ENCODE data around the gene PRICKLE1.

The PRICKLE1 gene

GRCh38 chr12:42571327-42572009 lies 18.1 kb downstream of the PRICKLE1 start:
- H3K9ac ChIP-seq (ENCODE audit: low read length), result no peak overlapping the region
- H3K4me1 ChIP-seq (ENCODE audit: control insufficient read depth, insufficient read depth, low read length), result peaks cover 13% of the 10 kb centered on the region
- H3K4me3 ChIP-seq (ENCODE audit: low read length), result no peak overlapping the region
- H3K36me3 ChIP-seq (ENCODE audit: control insufficient read depth, insufficient read depth, low read length), result no peaks in the 10 kb centered on the region
- H3K27me3 ChIP-seq (ENCODE audit: control insufficient read depth, insufficient read depth, low read length), result no peaks in the 10 kb centered on the region
- no peaks in the 10 kb centered on the region for H3K9me3 ChIP-seq (ENCODE audit: control insufficient read depth, low read length)

- H3K4me3 ChIP-seq (ENCODE audit: low read length), result no peak overlapping the region
- H3K4me1 ChIP-seq (ENCODE audit: control insufficient read depth, insufficient read depth, low read length), result peaks cover 8% of the 10 kb centered on the region
- H3K9me3 ChIP-seq (ENCODE audit: control insufficient read depth, low read length), result no peaks in the 10 kb centered on the region
- H3K36me3 ChIP-seq (ENCODE audit: control insufficient read depth, insufficient read depth, low read length), result no peaks in the 10 kb centered on the region
- no peak overlapping the region for H3K9ac ChIP-seq (ENCODE audit: low read length)
- H3K27me3 ChIP-seq (ENCODE audit: control insufficient read depth, insufficient read depth, low read length), result no peaks in the 10 kb centered on the region
These were observed 19.5 kb downstream of the PRICKLE1 start for GRCh38 chr12:42570076-42570475.

- H3K27me3 ChIP-seq (ENCODE audit: control insufficient read depth, insufficient read depth, low read length), result no peaks in the 10 kb centered on the region
- H3K4me3 ChIP-seq (ENCODE audit: low read length), result no peak overlapping the region
- peaks cover 6% of the 10 kb centered on the region for H3K4me1 ChIP-seq (ENCODE audit: control insufficient read depth, insufficient read depth, low read length)
- H3K9ac ChIP-seq (ENCODE audit: low read length), result no peak overlapping the region
- H3K9me3 ChIP-seq (ENCODE audit: control insufficient read depth, low read length), result no peaks in the 10 kb centered on the region
- H3K36me3 ChIP-seq (ENCODE audit: control insufficient read depth, insufficient read depth, low read length), result no peaks in the 10 kb centered on the region
These were observed 20.3 kb downstream of the PRICKLE1 start for GRCh38 chr12:42568952-42569915.

- Histone ChIP-seq H3K4me1 (ENCODE audit: control insufficient read depth, insufficient read depth, low read length) (peaks cover 6% of the 10 kb centered on the region), H3K4me3 (ENCODE audit: low read length) (no peak overlapping the region), H3K27me3 (ENCODE audit: control insufficient read depth, insufficient read depth, low read length) (no peaks in the 10 kb centered on the region), H3K36me3 (ENCODE audit: control insufficient read depth, insufficient read depth, low read length) (no peaks in the 10 kb centered on the region), H3K9ac (ENCODE audit: low read length) (no peak overlapping the region), H3K9me3 (ENCODE audit: control insufficient read depth, low read length) (no peaks in the 10 kb centered on the region)
These were observed 23.9 kb downstream of the PRICKLE1 start for GRCh38 chr12:42565633-42566032.

GRCh38 chr12:42564996-42565395 lies 24.6 kb downstream of the PRICKLE1 start:
- Histone ChIP-seq H3K9ac (ENCODE audit: low read length) (no peak overlapping the region), H3K4me1 (ENCODE audit: control insufficient read depth, insufficient read depth, low read length) (peaks cover 6% of the 10 kb centered on the region), H3K9me3 (ENCODE audit: control insufficient read depth, low read length) (no peaks in the 10 kb centered on the region), H3K4me3 (ENCODE audit: low read length) (no peak overlapping the region), H3K27me3 (ENCODE audit: control insufficient read depth, insufficient read depth, low read length) (no peaks in the 10 kb centered on the region), H3K36me3 (ENCODE audit: control insufficient read depth, insufficient read depth, low read length) (no peaks in the 10 kb centered on the region)

- Histone ChIP-seq H3K27me3 (ENCODE audit: control insufficient read depth, insufficient read depth, low read length) (no peaks in the 10 kb centered on the region), H3K4me1 (ENCODE audit: control insufficient read depth, insufficient read depth, low read length) (peaks cover 6% of the 10 kb centered on the region), H3K9ac (ENCODE audit: low read length) (no peak overlapping the region)
These were observed 25.0 kb downstream of the PRICKLE1 start for GRCh38 chr12:42564556-42564955.

GRCh38 chr12:42560977-42561376 lies 28.6 kb downstream of the PRICKLE1 start:
- H3K9ac ChIP-seq (ENCODE audit: low read length), result no peak overlapping the region
- H3K9me3 ChIP-seq (ENCODE audit: control insufficient read depth, low read length), result no peaks in the 10 kb centered on the region
- no peaks in the 10 kb centered on the region for H3K27me3 ChIP-seq (ENCODE audit: control insufficient read depth, insufficient read depth, low read length)
- no peak overlapping the region for H3K4me3 ChIP-seq (ENCODE audit: low read length)
- H3K36me3 ChIP-seq (ENCODE audit: control insufficient read depth, insufficient read depth, low read length), result no peaks in the 10 kb centered on the region
- H3K4me1 ChIP-seq (ENCODE audit: control insufficient read depth, insufficient read depth, low read length), result peaks cover 6% of the 10 kb centered on the region

More at GRCh38 chr12:42564556-42564955, 25.0 kb downstream of the PRICKLE1 start:
- no peak overlapping the region for H3K4me3 ChIP-seq (ENCODE audit: low read length)
- H3K36me3 ChIP-seq (ENCODE audit: control insufficient read depth, insufficient read depth, low read length), result no peaks in the 10 kb centered on the region
- H3K9me3 ChIP-seq (ENCODE audit: control insufficient read depth, low read length), result no peaks in the 10 kb centered on the region

GRCh38 chr12:42557586-42558172 lies 31.9 kb downstream of the PRICKLE1 start:
- Histone ChIP-seq H3K36me3 (ENCODE audit: control insufficient read depth, insufficient read depth, low read length) (no peaks in the 10 kb centered on the region), H3K27me3 (ENCODE audit: control insufficient read depth, insufficient read depth, low read length) (no peaks in the 10 kb centered on the region), H3K4me3 (ENCODE audit: low read length) (no peak overlapping the region), H3K4me1 (ENCODE audit: control insufficient read depth, insufficient read depth, low read length) (no peaks in the 10 kb centered on the region), H3K9ac (ENCODE audit: low read length) (no peak overlapping the region), H3K9me3 (ENCODE audit: control insufficient read depth, low read length) (no peaks in the 10 kb centered on the region)

- H3K9ac ChIP-seq (ENCODE audit: low read length), result no peak overlapping the region
- no peak overlapping the region for H3K4me3 ChIP-seq (ENCODE audit: low read length)
- H3K27me3 ChIP-seq (ENCODE audit: control insufficient read depth, insufficient read depth, low read length), result no peaks in the 10 kb centered on the region
- H3K9me3 ChIP-seq (ENCODE audit: control insufficient read depth, low read length), result no peaks in the 10 kb centered on the region
- H3K4me1 ChIP-seq (ENCODE audit: control insufficient read depth, insufficient read depth, low read length), result no peaks in the 10 kb centered on the region
- H3K36me3 ChIP-seq (ENCODE audit: control insufficient read depth, insufficient read depth, low read length), result no peaks in the 10 kb centered on the region
These were observed 32.6 kb downstream of the PRICKLE1 start for GRCh38 chr12:42556917-42557316.

- Histone ChIP-seq H3K4me1 (ENCODE audit: control insufficient read depth, insufficient read depth, low read length) (no peaks in the 10 kb centered on the region), H3K36me3 (ENCODE audit: control insufficient read depth, insufficient read depth, low read length) (no peaks in the 10 kb centered on the region), H3K4me3 (ENCODE audit: low read length) (no peak overlapping the region), H3K9ac (ENCODE audit: low read length) (no peak overlapping the region), H3K27me3 (ENCODE audit: control insufficient read depth, insufficient read depth, low read length) (no peaks in the 10 kb centered on the region), H3K9me3 (ENCODE audit: control insufficient read depth, low read length) (no peaks in the 10 kb centered on the region)
These were observed 36.7 kb downstream of the PRICKLE1 start for GRCh38 chr12:42552822-42553221.

GRCh38 chr12:42550800-42551199 lies 38.7 kb downstream of the PRICKLE1 start:
- no peak overlapping the region for H3K9ac ChIP-seq (ENCODE audit: low read length)
- no peaks in the 10 kb centered on the region for H3K27me3 ChIP-seq (ENCODE audit: control insufficient read depth, insufficient read depth, low read length)
- no peaks in the 10 kb centered on the region for H3K9me3 ChIP-seq (ENCODE audit: control insufficient read depth, low read length)
- no peaks in the 10 kb centered on the region for H3K4me1 ChIP-seq (ENCODE audit: control insufficient read depth, insufficient read depth, low read length)
- no peak overlapping the region for H3K4me3 ChIP-seq (ENCODE audit: low read length)
- no peaks in the 10 kb centered on the region for H3K36me3 ChIP-seq (ENCODE audit: control insufficient read depth, insufficient read depth, low read length)

GRCh38 chr12:42546709-42547108 lies 42.8 kb downstream of the PRICKLE1 start:
- no peak overlapping the region for H3K9ac ChIP-seq (ENCODE audit: low read length)
- H3K4me1 ChIP-seq (ENCODE audit: control insufficient read depth, insufficient read depth, low read length), result no peaks in the 10 kb centered on the region
- H3K4me3 ChIP-seq (ENCODE audit: low read length), result no peak overlapping the region
- no peaks in the 10 kb centered on the region for H3K36me3 ChIP-seq (ENCODE audit: control insufficient read depth, insufficient read depth, low read length)
- no peaks in the 10 kb centered on the region for H3K27me3 ChIP-seq (ENCODE audit: control insufficient read depth, insufficient read depth, low read length)
- no peaks in the 10 kb centered on the region for H3K9me3 ChIP-seq (ENCODE audit: control insufficient read depth, low read length)

Measured in mucosa of stomach (tissue), 1 donor.